Immature natural killer cell (primary cell): ENCODE data around the gene CHN2. TPM values are rescaled to one million over a fixed set of nuclear protein-coding genes. Genes with fewer than 3 reads are reported as not detected.
A peak's percentile ranks its signal among the peaks of the same experiment; 100 is the strongest.

Source experiments
- DNase-seq, 3 donors: peaks; one replicate each; pipeline ENCODE4 v3.0.0; 2022; ENCODE audit warnings: mixed read lengths in 1 of 3
- H3K27ac Mint-ChIP-seq, 6 donors: one replicate each; pipeline ENCODE4 v1.8.0; 2020; ENCODE audit warnings: mixed read lengths in 6 of 6, mild to moderate bottlenecking in 5 of 6, inconsistent platforms in 4 of 6, moderate library complexity in 3 of 6
- H3K27me3 Mint-ChIP-seq, 3 donors: one replicate each; pipeline ENCODE4 v1.8.0; 2020 to 2021; ENCODE audit warnings: low read depth in 3 of 3, mild to moderate bottlenecking in 3 of 3, mixed read lengths in 3 of 3, moderate library complexity in 3 of 3, inconsistent platforms in 1 of 3
- H3K36me3 Mint-ChIP-seq, 3 donors: one replicate each; pipeline ENCODE4 v1.8.0; 2020; ENCODE audit warnings: mixed read lengths in 3 of 3, inconsistent platforms in 2 of 3, mild to moderate bottlenecking in 2 of 3
- H3K4me1 Mint-ChIP-seq, 2 donors: one replicate each; pipeline ENCODE4 v1.8.0; 2020; ENCODE audit warnings: inconsistent platforms in 2 of 2, mild to moderate bottlenecking in 2 of 2, mixed read lengths in 2 of 2, moderate library complexity in 1 of 2
- H3K4me3 Mint-ChIP-seq, 5 donors: one replicate each; pipeline ENCODE4 v1.8.0; 2020; ENCODE audit warnings: mild to moderate bottlenecking in 5 of 5, mixed read lengths in 5 of 5, inconsistent platforms in 3 of 5, moderate library complexity in 3 of 5
- H3K9me3 Mint-ChIP-seq, 6 donors: one replicate each; pipeline ENCODE4 v1.8.0; 2020; ENCODE audit warnings: mild to moderate bottlenecking in 6 of 6, mixed read lengths in 6 of 6, inconsistent platforms in 4 of 6, moderate library complexity in 3 of 6
- polyA plus RNA-seq, 3 donors: library from polyadenylated mRNA; unstranded; fragments of 300-500 nt; fragmentation: Illumina TruSeq; gene quantifications; one replicate each; pipeline ENCODE4 v1.2.3, GENCODE V29; 2021

CHN2 gene
- polyA plus RNA-seq, 3 donors from 2014 or later, result 7.7 to 23.9 (median 14.6) TPM

GRCh38 chr7:29337546-29338116, 143.1 kb downstream of the CHN2 start:
- H3K36me3 Mint-ChIP-seq, result peaks cover 0 to 3% (median 3%) of the 10 kb centered on the region in 3 donors
- H3K4me1 Mint-ChIP-seq, result peaks cover 46 to 51% of the 10 kb centered on the region in 2 donors
- H3K27me3 Mint-ChIP-seq, result peaks cover 0 to 8% (median 1%) of the 10 kb centered on the region in 3 donors
- peak overlapping the region; percentile 58 to 92 (median 87) for H3K27ac Mint-ChIP-seq
- H3K9me3 Mint-ChIP-seq, result no peaks in the 10 kb centered on the region
- H3K4me3 Mint-ChIP-seq, result peak overlapping the region; percentile 64 to 81 (median 73)
- peak; percentile 75 to 80 (median 76) for DNase-seq

DNA sequence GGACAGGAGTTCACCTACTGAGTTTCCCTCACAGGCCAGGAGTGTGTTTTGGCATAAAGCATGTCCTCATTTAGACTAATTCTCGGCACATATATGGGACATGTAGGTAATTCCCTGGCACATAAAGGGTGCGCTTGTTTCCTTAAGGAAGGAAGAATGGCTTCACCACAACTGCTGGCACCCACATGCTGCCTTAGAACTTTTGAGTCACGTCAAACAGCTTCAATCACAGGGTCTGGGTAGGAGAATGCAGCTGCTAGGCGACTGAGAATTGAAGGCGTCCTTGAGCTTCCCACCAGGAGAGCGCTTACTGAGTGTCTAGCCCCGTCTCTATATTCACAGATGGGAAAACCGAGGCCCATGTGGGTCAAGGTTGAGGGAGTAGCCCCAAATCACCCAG, 146.1 kb downstream of the CHN2 start:
- H3K27me3 Mint-ChIP-seq, result peaks cover 0 to 8% (median 1%) of the 10 kb centered on the region in 3 donors

DNA sequence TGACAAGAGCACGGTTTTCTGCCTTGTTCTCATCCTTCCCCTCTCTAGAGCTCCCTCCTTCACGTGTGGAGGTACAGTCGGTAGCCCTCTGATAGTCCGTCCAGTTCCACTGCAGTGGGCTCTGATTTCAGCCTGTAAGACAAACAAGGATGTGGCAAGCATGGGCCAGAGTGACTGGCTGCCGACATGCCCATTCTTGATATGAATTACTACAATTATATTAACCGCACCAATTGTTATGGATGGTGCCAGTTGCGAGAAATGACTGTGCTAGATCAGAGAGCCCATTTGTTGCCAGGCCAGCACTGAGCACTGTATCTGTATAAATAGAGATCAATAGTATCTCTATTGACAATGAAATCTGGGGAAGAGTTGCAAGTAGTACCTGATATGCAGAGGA, 146.6 kb downstream of the CHN2 start:
- peak overlapping the region in 1 of 6 donors; percentile 46 for H3K27ac Mint-ChIP-seq

More for the DNA sequence above, 146.1 kb downstream of the CHN2 start:
- Mint-ChIP-seq H3K4me3 (no peak overlapping the region), H3K9me3 (no peaks in the 10 kb centered on the region), H3K4me1 (peaks cover 35 to 38% of the 10 kb centered on the region in 2 donors), H3K27ac (peak overlapping the region in 1 of 6 donors; percentile 26), H3K36me3 (no peaks in the 10 kb centered on the region)
- DNase-seq, result no peak

GRCh38 chr7:29342761-29343160, 148.2 kb downstream of the CHN2 start:
- Mint-ChIP-seq H3K9me3 (no peaks in the 10 kb centered on the region), H3K27ac (no peak overlapping the region), H3K4me3 (no peak overlapping the region), H3K27me3 (peaks cover 0 to 4% (median 2%) of the 10 kb centered on the region in 3 donors), H3K36me3 (peaks cover 0 to 3% (median 0%) of the 10 kb centered on the region in 3 donors), H3K4me1 (peaks cover 16 to 17% of the 10 kb centered on the region in 2 donors)
- no peak for DNase-seq

More for the DNA sequence above, 146.6 kb downstream of the CHN2 start:
- Mint-ChIP-seq H3K4me1 (peaks cover 32 to 33% of the 10 kb centered on the region in 2 donors), H3K9me3 (no peaks in the 10 kb centered on the region), H3K27me3 (peaks cover 0 to 8% (median 1%) of the 10 kb centered on the region in 3 donors), H3K36me3 (no peaks in the 10 kb centered on the region), H3K4me3 (no peak overlapping the region)
- DNase-seq, result no peak

GRCh38 chr7:29343399-29343798, 148.8 kb downstream of the CHN2 start:
- H3K27ac Mint-ChIP-seq, result no peak overlapping the region

DNA sequence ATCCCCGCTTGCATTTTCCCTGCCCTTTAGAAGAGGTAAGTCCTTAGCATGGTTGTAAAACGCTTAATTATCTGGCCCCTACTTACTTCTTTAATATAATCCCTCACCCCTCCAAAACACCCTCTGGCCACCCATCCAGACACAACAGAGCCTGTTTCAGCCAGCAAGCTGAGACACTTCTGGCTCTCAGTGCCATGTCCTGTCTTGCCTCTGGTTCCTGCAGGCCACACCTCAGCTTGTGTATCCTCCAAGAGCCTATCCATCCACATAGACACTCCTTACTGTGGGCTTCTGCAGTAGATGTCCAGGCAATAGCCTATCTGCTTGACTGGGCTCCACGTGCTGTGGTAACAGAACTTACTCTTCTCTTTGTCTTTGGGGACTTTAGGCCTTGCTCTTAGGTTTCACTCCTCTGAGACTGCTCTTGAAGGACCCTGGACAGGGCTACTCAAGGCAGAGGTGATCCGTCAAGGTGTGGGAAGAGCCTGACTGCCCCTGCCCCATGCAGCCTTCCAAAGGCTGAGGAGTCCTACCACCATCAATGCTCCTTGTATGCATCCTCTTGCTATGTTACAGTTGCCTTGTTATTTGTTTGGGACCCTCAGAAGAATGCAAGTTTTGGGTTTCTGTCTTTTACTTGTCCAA, 149.9 kb downstream of the CHN2 start:
- H3K27ac Mint-ChIP-seq, result no peak overlapping the region
- DNase-seq, result no peak
- H3K4me3 Mint-ChIP-seq, result no peak overlapping the region
- peaks cover 0 to 3% (median 0%) of the 10 kb centered on the region in 3 donors for H3K36me3 Mint-ChIP-seq
- peaks cover under 1 to 2% of the 10 kb centered on the region in 2 donors for H3K4me1 Mint-ChIP-seq
- no peaks in the 10 kb centered on the region for H3K9me3 Mint-ChIP-seq
- peaks cover 0 to 2% (median 1%) of the 10 kb centered on the region in 3 donors for H3K27me3 Mint-ChIP-seq

More at GRCh38 chr7:29343399-29343798, 148.8 kb downstream of the CHN2 start:
- Mint-ChIP-seq H3K36me3 (peaks cover 0 to 3% (median 0%) of the 10 kb centered on the region in 3 donors), H3K4me3 (no peak overlapping the region), H3K27me3 (peaks cover 0 to 2% (median 1%) of the 10 kb centered on the region in 3 donors), H3K9me3 (no peaks in the 10 kb centered on the region), H3K4me1 (peaks cover 9 to 11% of the 10 kb centered on the region in 2 donors)
- peak; percentile 43 to 58 (median 44) for DNase-seq

- Mint-ChIP-seq H3K36me3 (peaks cover 0 to 3% (median 0%) of the 10 kb centered on the region in 3 donors), H3K27ac (no peak overlapping the region), H3K4me1 (no peaks in the 10 kb centered on the region), H3K4me3 (no peak overlapping the region), H3K27me3 (peaks cover 0 to 2% (median 1%) of the 10 kb centered on the region in 3 donors), H3K9me3 (no peaks in the 10 kb centered on the region)
- peak; percentile 30 to 35 (median 32) for DNase-seq
Observed at GRCh38 chr7:29345590-29345989, 151.0 kb downstream of the CHN2 start.

GRCh38 chr7:29346231-29346978, 151.8 kb downstream of the CHN2 start:
- Mint-ChIP-seq H3K4me1 (no peaks in the 10 kb centered on the region), H3K27me3 (peaks cover 0 to 2% (median 0%) of the 10 kb centered on the region in 3 donors), H3K36me3 (peaks cover 0 to 8% (median 0%) of the 10 kb centered on the region in 3 donors), H3K4me3 (no peak overlapping the region), H3K9me3 (no peaks in the 10 kb centered on the region), H3K27ac (no peak overlapping the region)
- DNase-seq, result no peak

- H3K4me3 Mint-ChIP-seq, result no peak overlapping the region
- no peak overlapping the region for H3K27ac Mint-ChIP-seq
- peaks cover 0 to 2% (median 2%) of the 10 kb centered on the region in 3 donors for H3K27me3 Mint-ChIP-seq
- no peaks in the 10 kb centered on the region for H3K4me1 Mint-ChIP-seq
- no peak for DNase-seq
- no peaks in the 10 kb centered on the region for H3K9me3 Mint-ChIP-seq
- H3K36me3 Mint-ChIP-seq, result peaks cover 0 to 14% (median 2%) of the 10 kb centered on the region in 3 donors
Observed at GRCh38 chr7:29349362-29349761, 154.8 kb downstream of the CHN2 start.

- no peaks in the 10 kb centered on the region for H3K9me3 Mint-ChIP-seq
- H3K4me3 Mint-ChIP-seq, result no peak overlapping the region
- H3K4me1 Mint-ChIP-seq, result no peaks in the 10 kb centered on the region
- no peak overlapping the region for H3K27ac Mint-ChIP-seq
- DNase-seq, result no peak
- H3K36me3 Mint-ChIP-seq, result peaks cover 0 to 15% (median 5%) of the 10 kb centered on the region in 3 donors
- peaks cover 0 to 2% (median 2%) of the 10 kb centered on the region in 3 donors for H3K27me3 Mint-ChIP-seq
Observed at GRCh38 chr7:29350351-29350750, 155.8 kb downstream of the CHN2 start.

DNA sequence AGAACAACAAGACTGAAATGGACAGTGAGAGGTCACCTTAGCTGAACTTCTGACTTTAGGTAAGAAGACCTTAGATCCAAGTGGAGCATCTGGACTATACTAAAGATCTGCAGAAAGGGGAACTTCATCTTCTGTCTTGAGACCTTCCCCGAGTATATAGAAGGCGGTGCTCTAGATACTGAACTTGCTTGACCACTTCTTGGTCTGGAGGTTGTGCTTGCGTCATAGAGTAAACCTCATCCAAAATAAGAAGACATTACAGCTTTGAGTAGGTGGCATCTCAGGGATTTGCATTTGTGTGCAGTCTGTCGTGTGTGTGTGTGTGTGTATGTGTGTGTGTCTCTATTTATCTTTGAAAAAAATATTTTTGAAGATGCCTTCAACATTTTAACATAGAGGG, 157.5 kb downstream of the CHN2 start:
- H3K4me3 Mint-ChIP-seq, result no peak overlapping the region
- H3K4me1 Mint-ChIP-seq, result no peaks in the 10 kb centered on the region
- no peak for DNase-seq
- no peaks in the 10 kb centered on the region for H3K9me3 Mint-ChIP-seq
- H3K27me3 Mint-ChIP-seq, result peaks cover 0 to 2% (median 0%) of the 10 kb centered on the region in 3 donors
- H3K27ac Mint-ChIP-seq, result peak overlapping the region in 1 of 6 donors; percentile 13
- H3K36me3 Mint-ChIP-seq, result peaks cover 5 to 20% (median 7%) of the 10 kb centered on the region in 3 donors

DNA sequence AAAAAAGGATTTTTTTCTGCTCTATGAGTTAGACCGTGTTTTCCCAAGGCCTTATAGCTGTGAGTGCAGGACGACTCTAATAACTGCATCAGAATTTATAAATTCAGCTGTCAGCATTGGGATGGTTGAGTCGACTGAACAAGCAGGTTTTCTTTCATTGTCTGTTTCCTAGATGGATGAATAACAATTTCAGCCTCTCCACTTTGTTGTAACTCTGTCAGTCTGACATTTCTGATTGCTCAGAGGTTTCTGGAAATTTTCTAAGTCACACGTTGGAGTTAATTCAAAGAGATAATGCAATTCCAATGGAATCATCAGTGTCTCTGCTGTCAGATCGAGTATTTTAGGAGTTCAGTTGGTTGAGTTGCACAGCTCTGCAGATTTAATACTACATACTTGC, 159.2 kb downstream of the CHN2 start:
- Mint-ChIP-seq H3K27ac (no peak overlapping the region), H3K9me3 (no peaks in the 10 kb centered on the region), H3K4me1 (no peaks in the 10 kb centered on the region), H3K27me3 (peaks cover 0 to 2% (median 0%) of the 10 kb centered on the region in 3 donors), H3K4me3 (no peak overlapping the region), H3K36me3 (peaks cover 7 to 21% (median 16%) of the 10 kb centered on the region in 3 donors)
- no peak for DNase-seq

GRCh38 chr7:29354340-29354739, 159.8 kb downstream of the CHN2 start:
- Mint-ChIP-seq H3K27ac (peak overlapping the region in 2 of 6 donors; percentile 12 to 55), H3K4me3 (no peak overlapping the region), H3K9me3 (no peaks in the 10 kb centered on the region), H3K4me1 (no peaks in the 10 kb centered on the region), H3K27me3 (peaks cover 0 to 2% (median 0%) of the 10 kb centered on the region in 3 donors), H3K36me3 (peaks cover 9 to 21% (median 16%) of the 10 kb centered on the region in 3 donors)
- no peak for DNase-seq
